Neuronal stem cell (in vitro differentiated cells): ENCODE results near the gene UPK1A.

ENCODE experiments used
- DNase-seq: peaks from one replicate; pipeline ENCODE4 v3.0.0-alpha.2; 2013; ENCODE audit warnings: low spot score
- H2AFZ ChIP-seq: one replicate; pipeline ENCODE4 v1.6.1; 2013; ENCODE audit warnings: mild to moderate bottlenecking, low read length, inconsistent platforms
- H2AK5ac ChIP-seq: 2 replicates; pipeline ENCODE4 v1.6.1; 2013; ENCODE audit warnings: low read depth, mild to moderate bottlenecking, inconsistent platforms, low read length, moderate library complexity, mixed read lengths
- H2BK120ac ChIP-seq: 2 replicates; pipeline ENCODE4 v1.6.1; 2013; ENCODE audit warnings: low read depth, mild to moderate bottlenecking, inconsistent platforms, low read length, moderate library complexity, mixed read lengths
- H2BK12ac ChIP-seq: one replicate; pipeline ENCODE4 v1.6.1; 2013; ENCODE audit warnings: low read length, inconsistent platforms
- H2BK15ac ChIP-seq: 2 replicates; pipeline ENCODE4 v1.6.1; 2013; ENCODE audit warnings: mild to moderate bottlenecking, low read length, inconsistent platforms, mixed read lengths
- H2BK5ac ChIP-seq: one replicate; pipeline ENCODE4 v1.6.1; 2013; ENCODE audit warnings: inconsistent platforms, mild to moderate bottlenecking, low read length, moderate library complexity
- H3K14ac ChIP-seq: one replicate; pipeline ENCODE4 v1.6.1; 2013; ENCODE audit warnings: low read length, inconsistent platforms
- H3K18ac ChIP-seq: 2 replicates; pipeline ENCODE4 v1.6.1; 2013; ENCODE audit warnings: low read length, inconsistent platforms
- H3K23ac ChIP-seq: 2 replicates; pipeline ENCODE4 v1.6.1; 2013; ENCODE audit warnings: low read depth, mild to moderate bottlenecking, mixed read lengths, low read length, inconsistent platforms; ENCODE audit not compliant: poor library complexity
- H3K27ac ChIP-seq: replicated peaks from 3 replicates; pipeline ENCODE4 v1.5.1; 2013; ENCODE audit warnings: low read length, inconsistent platforms
- H3K27me3 ChIP-seq, 3 experiments: 2 replicates each; pipeline ENCODE4 v1.6.1; 2013; ENCODE audit warnings: low read length in 3 of 3, mild to moderate bottlenecking in 2 of 3, inconsistent platforms in 1 of 3, low read depth in 1 of 3, mixed read lengths in 1 of 3, moderate library complexity in 1 of 3; ENCODE audit not compliant: control insufficient read depth in 3 of 3, insufficient read depth in 3 of 3
- H3K36me3 ChIP-seq, 2 donors: replicated peaks in 1 of 2; 2 replicates each; pipeline ENCODE4 v1.6.1; 2013; ENCODE audit warnings: low read length in 2 of 2; ENCODE audit not compliant: control insufficient read depth in 2 of 2, insufficient read depth in 2 of 2
- H3K4ac ChIP-seq: 2 replicates; pipeline ENCODE4 v1.6.1; 2013; ENCODE audit warnings: inconsistent platforms, mild to moderate bottlenecking, low read length, moderate library complexity
- H3K4me1 ChIP-seq, 2 donors: 1 replicate in 1 of 2; 2 replicates in 1 of 2; pipeline ENCODE4 v1.6.1; 2013; ENCODE audit warnings: low read length in 2 of 2, low read depth in 1 of 2; ENCODE audit not compliant: control insufficient read depth in 2 of 2, insufficient read depth in 1 of 2
- H3K4me2 ChIP-seq: one replicate; pipeline ENCODE4 v1.6.1; 2013; ENCODE audit warnings: mild to moderate bottlenecking, low read length, inconsistent platforms; ENCODE audit not compliant: insufficient read depth, poor library complexity, severe bottlenecking
- H3K4me3 ChIP-seq, 2 donors: 2 replicates each; pipeline ENCODE4 v1.5.1; 2013; ENCODE audit warnings: low read length in 2 of 2, mild to moderate bottlenecking in 2 of 2, inconsistent platforms in 1 of 2, moderate library complexity in 1 of 2
- H3K79me1 ChIP-seq: one replicate; pipeline ENCODE4 v1.6.1; 2013; ENCODE audit warnings: low read depth, mild to moderate bottlenecking, inconsistent platforms, low read length, moderate library complexity
- H3K9ac ChIP-seq: one replicate; pipeline ENCODE4 v1.6.1; 2013; ENCODE audit warnings: mild to moderate bottlenecking, low read depth, low read length, inconsistent platforms; ENCODE audit not compliant: poor library complexity
- H3K9me3 ChIP-seq, 2 donors: replicated peaks in 1 of 2; 2 replicates each; pipeline versions ENCODE3 to v1.6.1; 2013; ENCODE audit warnings: low read length in 2 of 2, mild to moderate bottlenecking in 2 of 2, inconsistent platforms in 1 of 2, low read depth in 1 of 2, mixed read lengths in 1 of 2, moderate library complexity in 1 of 2; ENCODE audit not compliant: control insufficient read depth in 2 of 2, insufficient read depth in 1 of 2
- H4K8ac ChIP-seq: one replicate; pipeline ENCODE4 v1.6.1; 2013; ENCODE audit warnings: low read depth, mild to moderate bottlenecking, inconsistent platforms, low read length, moderate library complexity
- H4K91ac ChIP-seq: one replicate; pipeline ENCODE4 v1.6.1; 2013; ENCODE audit warnings: low read length, low read depth, mild to moderate bottlenecking, inconsistent platforms; ENCODE audit not compliant: poor library complexity
- WGBS, 2 donors: extraction: QIAGEN DNeasy Blood & Tissue Kit; methylation state at CpG; one replicate each; pipeline ENCODE4 v1.1.7; 2013; ENCODE audit warnings: missing lambda C conversion rate in 2 of 2, mixed read lengths in 1 of 2; ENCODE audit not compliant: insufficient read length in 2 of 2, insufficient replicate concordance in 1 of 2; ENCODE audit errors: extremely low coverage in 2 of 2; 5-methylcytosine and 5-hydroxymethylcytosine counted together

The UPK1A gene

GRCh38 chr19:35642312-35642711, 24.0 kb upstream of the UPK1A start:
- no peak for DNase-seq

DNA sequence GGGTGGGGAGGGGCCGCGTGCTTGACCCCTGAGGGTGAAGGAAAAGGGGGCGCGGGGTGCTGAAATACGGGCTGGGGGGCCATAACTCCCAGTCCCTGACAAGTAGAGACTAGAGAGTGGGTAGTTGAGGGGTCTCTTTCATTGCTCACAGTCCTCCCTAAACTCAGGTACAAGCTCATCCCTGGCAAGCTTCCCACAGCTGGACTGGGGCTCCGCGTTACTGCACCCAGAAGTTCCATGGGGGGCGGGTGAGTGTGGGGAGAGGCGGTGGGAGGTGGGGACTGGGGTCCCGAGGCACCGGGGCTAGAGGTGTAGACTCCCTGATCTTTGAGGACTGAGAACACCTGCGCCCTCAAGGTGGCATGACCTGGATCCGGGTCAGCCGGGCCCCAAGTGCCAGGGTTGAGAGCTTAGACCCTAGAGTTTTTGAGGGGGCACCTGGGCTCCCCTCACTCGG, 23.5 kb upstream of the UPK1A start:
- Histone ChIP-seq H2AFZ (peak overlapping the region; percentile 99), H3K23ac (peak overlapping the region; percentile 98), H3K18ac (peak overlapping the region; percentile 93), H3K27me3 (peaks cover 0 to 6% (median 0%) of the 10 kb centered on the region in 3 experiments), H3K4me3 (peak overlapping the region; percentile 64 to 84), H3K14ac (no peak overlapping the region), H4K8ac (no peak overlapping the region), H3K27ac (peak overlapping the region; percentile 83), H3K4me1 (peaks cover 22 to 30% of the 10 kb centered on the region in 2 donors), H3K4ac (no peak overlapping the region), H4K91ac (no peak overlapping the region), H2BK15ac (peak overlapping the region; percentile 74), H2AK5ac (peak overlapping the region; percentile 100), H2BK5ac (peak overlapping the region; percentile 89), H3K9ac (no peak overlapping the region), H2BK120ac (no peak overlapping the region), H3K9me3 (no peaks in the 10 kb centered on the region), H3K79me1 (no peaks in the 10 kb centered on the region), H3K36me3 (peaks cover 1 to 8% of the 10 kb centered on the region in 2 donors), H2BK12ac (no peak overlapping the region), H3K4me2 (peak overlapping the region; percentile 80)
- no peak for DNase-seq
- no CpG with 5 or more reads among the region's 15 CpGs for WGBS, 2 donors

More at GRCh38 chr19:35642312-35642711, 24.0 kb upstream of the UPK1A start:
- H3K4ac ChIP-seq: no peak overlapping the region
- H3K4me1 ChIP-seq: peaks cover 22 to 30% of the 10 kb centered on the region in 2 donors
- peak overlapping the region; percentile 87 for H3K18ac ChIP-seq
- peak overlapping the region; percentile 27 for H4K8ac ChIP-seq
- peak overlapping the region; percentile 89 for H2BK5ac ChIP-seq
- peak overlapping the region; percentile 11 for H3K23ac ChIP-seq
- H2BK15ac ChIP-seq: peak overlapping the region; percentile 74
- WGBS, 2 donors: no CpG with 5 or more reads among the region's 10 CpGs
- H3K9me3 ChIP-seq: no peaks in the 10 kb centered on the region
- H3K36me3 ChIP-seq: peaks cover 6 to 13% of the 10 kb centered on the region in 2 donors
- no peak overlapping the region for H2AFZ ChIP-seq
- peak overlapping the region; percentile 40 for H3K27ac ChIP-seq
- H3K79me1 ChIP-seq: no peaks in the 10 kb centered on the region
- no peak overlapping the region for H3K14ac ChIP-seq
- peak overlapping the region; percentile 89 for H2BK120ac ChIP-seq
- peak overlapping the region in 1 of 2 donors; percentile 64 for H3K4me3 ChIP-seq
- peak overlapping the region; percentile 91 for H2BK12ac ChIP-seq
- H4K91ac ChIP-seq: no peak overlapping the region
- H2AK5ac ChIP-seq: peak overlapping the region; percentile 100
- peak overlapping the region; percentile 44 for H3K4me2 ChIP-seq
- H3K9ac ChIP-seq: peak overlapping the region; percentile 36
- peaks cover 0 to 6% (median 0%) of the 10 kb centered on the region in 3 experiments for H3K27me3 ChIP-seq

- DNase-seq: peak; percentile 87
- Histone ChIP-seq H2BK5ac (peak overlapping the region; percentile 89), H2BK120ac (no peak overlapping the region)
These were observed 22.8 kb upstream of the UPK1A start for GRCh38 chr19:35643255-35644205.

More at GRCh38 chr19:35643255-35644205, 22.8 kb upstream of the UPK1A start:
- Histone ChIP-seq H3K36me3 (peaks cover 0 to 1% of the 10 kb centered on the region in 2 donors), H3K23ac (peak overlapping the region; percentile 98), H2AFZ (peak overlapping the region; percentile 99), H3K4me3 (peak overlapping the region; percentile 64 to 84), H3K79me1 (no peaks in the 10 kb centered on the region), H3K18ac (peak overlapping the region; percentile 93), H3K27ac (peak overlapping the region; percentile 83), H3K4me1 (peaks cover 22 to 30% of the 10 kb centered on the region in 2 donors), H3K27me3 (peaks cover 0 to 6% (median 0%) of the 10 kb centered on the region in 3 experiments), H3K9me3 (no peaks in the 10 kb centered on the region), H3K4ac (no peak overlapping the region), H4K91ac (no peak overlapping the region), H2AK5ac (peak overlapping the region; percentile 100), H2BK12ac (no peak overlapping the region), H4K8ac (no peak overlapping the region), H3K9ac (peak overlapping the region; percentile 78), H2BK15ac (peak overlapping the region; percentile 74), H3K14ac (peak overlapping the region; percentile 89), H3K4me2 (peak overlapping the region; percentile 98)
- no CpG with 5 or more reads among the region's 69 CpGs for WGBS, 2 donors
